Measurements from ENCODE around the gene MICAL2.

MICAL2 gene

DNA sequence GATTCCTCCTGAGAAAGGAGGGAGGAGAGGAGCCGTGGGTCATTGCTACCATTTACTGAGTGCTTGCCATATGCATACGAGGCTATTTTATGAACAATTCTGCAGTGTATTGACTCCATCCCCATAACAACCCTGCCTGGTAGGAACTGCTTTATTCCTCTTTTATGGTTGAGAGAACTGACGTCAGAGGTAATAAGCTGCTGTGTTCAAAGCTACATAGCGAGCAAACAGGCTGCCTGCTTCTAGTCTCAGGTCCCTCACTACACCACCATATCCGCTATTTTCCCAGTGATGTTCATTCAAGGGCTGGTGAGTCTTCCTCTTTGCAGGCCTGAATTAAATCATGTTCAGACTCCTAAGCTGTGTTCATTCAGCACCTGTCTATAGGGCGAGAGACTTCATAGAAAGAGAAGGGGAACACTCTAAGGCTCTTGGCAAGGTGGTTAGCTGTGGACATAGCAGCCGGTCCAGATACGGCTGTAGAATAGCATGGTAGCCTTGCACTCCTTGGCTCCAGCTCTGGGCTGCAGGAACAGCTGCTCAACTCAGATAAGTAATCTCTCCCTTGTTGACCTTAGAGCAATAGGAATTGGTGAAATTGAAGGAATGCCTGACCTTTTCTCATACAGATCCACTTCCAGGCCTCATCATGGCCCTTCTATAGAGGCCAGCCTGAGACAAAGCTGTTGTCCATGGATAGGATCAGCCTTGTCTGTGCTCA, 82.6 kb downstream of the MICAL2 start:
- H3K27ac ChIP-seq: no peak overlapping the region
- TF ChIP-seq, protein P1, sequence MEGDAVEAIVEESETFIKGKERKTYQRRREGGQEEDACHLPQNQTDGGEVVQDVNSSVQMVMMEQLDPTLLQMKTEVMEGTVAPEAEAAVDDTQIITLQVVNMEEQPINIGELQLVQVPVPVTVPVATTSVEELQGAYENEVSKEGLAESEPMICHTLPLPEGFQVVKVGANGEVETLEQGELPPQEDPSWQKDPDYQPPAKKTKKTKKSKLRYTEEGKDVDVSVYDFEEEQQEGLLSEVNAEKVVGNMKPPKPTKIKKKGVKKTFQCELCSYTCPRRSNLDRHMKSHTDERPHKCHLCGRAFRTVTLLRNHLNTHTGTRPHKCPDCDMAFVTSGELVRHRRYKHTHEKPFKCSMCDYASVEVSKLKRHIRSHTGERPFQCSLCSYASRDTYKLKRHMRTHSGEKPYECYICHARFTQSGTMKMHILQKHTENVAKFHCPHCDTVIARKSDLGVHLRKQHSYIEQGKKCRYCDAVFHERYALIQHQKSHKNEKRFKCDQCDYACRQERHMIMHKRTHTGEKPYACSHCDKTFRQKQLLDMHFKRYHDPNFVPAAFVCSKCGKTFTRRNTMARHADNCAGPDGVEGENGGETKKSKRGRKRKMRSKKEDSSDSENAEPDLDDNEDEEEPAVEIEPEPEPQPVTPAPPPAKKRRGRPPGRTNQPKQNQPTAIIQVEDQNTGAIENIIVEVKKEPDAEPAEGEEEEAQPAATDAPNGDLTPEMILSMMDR (IDR thresholded peaks at IDR 0.05): no peak
- no peak for TF ChIP-seq ZFX (IDR thresholded peaks at IDR 0.05; ENCODE audit: borderline replicate concordance)

DNA sequence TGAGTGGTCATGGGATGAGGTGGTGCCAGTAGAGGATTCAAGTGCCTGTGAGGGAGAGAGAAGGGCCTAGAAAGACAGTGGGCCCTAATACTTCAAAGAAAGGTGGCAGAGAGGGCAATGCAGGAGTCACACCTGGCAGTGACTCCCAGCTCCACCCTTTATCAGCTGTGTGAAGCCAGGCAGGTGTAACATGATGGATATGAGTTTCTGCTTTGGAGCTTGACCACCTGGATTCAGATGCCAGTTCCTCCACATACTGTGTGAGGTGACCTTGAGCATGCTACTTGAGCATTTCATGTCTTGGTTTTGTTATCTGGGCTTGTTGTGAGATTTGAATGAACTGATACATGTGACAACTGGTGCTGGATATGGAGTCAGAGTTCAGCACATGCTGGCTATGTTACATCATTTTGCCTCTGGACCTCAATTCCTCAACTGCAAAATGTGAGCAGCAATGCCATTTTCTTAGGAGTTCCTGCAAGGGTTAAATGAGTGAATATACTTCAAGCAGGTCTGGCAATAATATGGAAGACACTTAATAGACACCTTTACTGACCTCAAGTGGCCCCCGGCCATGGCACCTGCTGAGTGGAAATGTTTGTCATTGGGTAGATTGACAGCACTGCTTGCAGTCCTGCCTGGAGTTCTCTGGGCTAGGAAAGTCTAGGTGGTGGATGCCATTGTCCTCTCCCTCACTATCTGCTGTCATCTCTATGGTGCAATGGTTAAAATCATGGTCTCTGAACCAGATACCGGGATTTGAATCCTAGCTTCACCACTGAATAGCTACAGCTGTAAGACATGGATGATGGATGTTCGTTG, 83.3 kb downstream of the MICAL2 start:
- no peak overlapping the region for H3K27ac ChIP-seq
- TF ChIP-seq, protein P1 (IDR thresholded peaks at IDR 0.05): no peak
- no peak for TF ChIP-seq ZFX (IDR thresholded peaks at IDR 0.05; ENCODE audit: borderline replicate concordance)

DNA sequence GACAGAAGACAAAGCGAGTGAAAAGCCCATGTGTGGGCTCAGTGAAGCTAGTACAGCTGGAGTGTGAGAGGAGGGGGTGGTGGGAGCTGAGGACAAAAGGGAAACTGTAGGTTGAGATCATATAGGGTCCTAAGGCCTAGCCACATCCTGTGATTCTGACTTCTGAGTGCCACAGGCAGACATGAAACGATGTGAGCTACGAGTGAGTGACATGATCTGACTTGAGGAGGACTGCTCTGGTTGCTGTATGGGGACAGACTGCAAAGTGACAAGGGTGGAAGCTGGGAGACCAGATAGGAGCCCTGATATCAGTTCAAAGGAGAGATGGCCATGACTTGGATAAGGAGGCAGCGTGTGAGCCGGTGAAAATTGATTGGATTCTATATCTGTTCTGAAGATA, 85.4 kb downstream of the MICAL2 start:
- TF ChIP-seq, protein P1 (IDR thresholded peaks at IDR 0.05): no peak
- TF ChIP-seq ZFX (IDR thresholded peaks at IDR 0.05; ENCODE audit: borderline replicate concordance): no peak
- no peak overlapping the region for H3K27ac ChIP-seq

DNA sequence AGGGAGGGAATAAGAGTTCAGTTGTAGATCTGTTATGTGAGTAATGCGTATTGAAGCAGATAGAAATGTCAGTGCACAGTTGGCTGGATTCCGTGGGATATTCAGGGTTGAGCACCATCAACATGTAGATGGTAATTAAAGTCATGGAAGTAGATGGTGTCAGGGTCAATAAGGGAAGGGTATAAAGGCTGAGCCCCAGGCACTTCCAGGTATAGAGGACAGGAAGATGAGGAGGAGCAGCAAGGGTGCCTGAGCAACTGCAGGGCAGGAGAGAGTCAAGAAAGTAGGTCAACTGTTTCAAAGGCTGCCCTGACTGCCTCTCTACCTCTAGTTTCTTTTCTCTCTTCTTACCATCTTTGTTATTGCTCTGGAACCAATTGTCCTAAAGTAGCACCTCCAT, 85.9 kb downstream of the MICAL2 start:
- TF ChIP-seq, protein P1 (IDR thresholded peaks at IDR 0.05): no peak
- no peak for TF ChIP-seq ZFX (IDR thresholded peaks at IDR 0.05; ENCODE audit: borderline replicate concordance)
- no peak overlapping the region for H3K27ac ChIP-seq

DNA sequence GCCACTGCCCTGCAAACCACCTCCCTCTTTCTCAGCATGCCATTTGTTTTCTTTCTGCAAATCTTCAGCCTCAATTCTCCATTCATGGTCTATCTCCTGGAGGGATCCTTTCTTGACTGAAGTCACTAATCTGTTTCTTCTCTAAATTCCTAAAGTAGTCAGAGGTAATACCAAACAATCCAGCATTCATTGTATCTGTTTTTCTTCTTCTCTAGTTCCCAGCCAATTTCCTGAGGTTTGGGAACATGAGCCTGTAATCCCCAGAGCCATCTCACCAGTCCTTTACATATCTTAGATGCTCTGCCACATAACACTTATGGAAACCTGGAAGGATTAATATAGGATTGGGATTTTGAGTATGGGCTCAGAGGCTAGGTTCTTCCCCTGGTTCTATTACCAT, 86.5 kb downstream of the MICAL2 start:
- H3K27ac ChIP-seq: no peak overlapping the region
- TF ChIP-seq, protein P1 (IDR thresholded peaks at IDR 0.05): no peak
- no peak for TF ChIP-seq ZFX (IDR thresholded peaks at IDR 0.05; ENCODE audit: borderline replicate concordance)

DNA sequence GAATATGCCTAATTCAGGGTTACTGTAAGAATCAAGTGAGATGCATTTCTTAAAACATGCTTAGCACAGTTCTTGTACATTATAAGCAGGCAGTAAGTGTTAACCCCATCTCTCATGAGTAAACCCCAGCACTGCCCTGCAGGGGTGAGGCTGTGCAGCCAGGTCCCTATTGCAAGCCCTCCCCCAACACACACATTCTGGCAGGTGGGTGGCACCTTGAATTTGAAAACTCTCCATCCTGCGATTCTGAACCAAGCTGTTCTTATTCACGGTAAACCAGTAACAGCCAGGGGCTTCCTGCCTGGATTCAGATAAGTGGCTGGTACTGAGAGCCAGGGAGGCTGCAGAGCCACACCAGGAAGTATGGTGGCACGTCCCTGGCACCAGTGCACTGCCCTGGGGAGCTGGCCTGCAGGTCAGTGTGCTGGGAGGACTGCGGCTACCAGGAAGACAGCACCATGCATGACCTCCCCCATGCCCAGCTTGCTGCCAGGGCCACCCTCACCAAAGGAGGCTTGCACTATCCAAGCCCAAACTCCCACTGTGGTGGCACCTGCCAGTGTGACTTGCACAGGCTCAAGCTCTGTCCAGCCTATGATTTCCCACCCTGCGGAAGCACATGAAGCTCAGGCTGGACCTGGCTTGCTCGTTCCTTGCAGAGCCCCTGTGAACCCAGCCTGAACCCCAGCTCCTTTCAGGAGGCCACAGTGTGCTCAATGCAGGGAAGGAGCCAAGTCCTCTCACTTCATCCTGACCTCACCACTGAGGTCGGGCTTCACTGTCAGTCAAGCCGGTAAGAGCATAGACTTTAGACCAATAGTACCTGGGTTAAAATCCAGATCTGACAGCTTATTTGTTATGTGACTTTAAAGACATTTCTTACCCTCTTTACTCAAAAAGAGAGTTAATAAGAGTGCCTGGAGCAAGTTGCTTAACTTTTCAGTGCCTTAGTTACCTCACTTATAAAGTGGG, 88.1 kb downstream of the MICAL2 start:
- H3K27ac ChIP-seq: no peak overlapping the region
- no peak for TF ChIP-seq ZFX (IDR thresholded peaks at IDR 0.05; ENCODE audit: borderline replicate concordance)
- TF ChIP-seq, protein P1 (IDR thresholded peaks at IDR 0.05): no peak

Measured in 22Rv1 (cell line).